Neuron (in vitro differentiated cells): ENCODE data around the gene CDC20.

Source experiments
- H2AFZ ChIP-seq: one replicate; pipeline ENCODE4 v1.6.1; 2013; ENCODE audit warnings: low read depth, mild to moderate bottlenecking, inconsistent platforms, low read length, moderate library complexity
- H3K27me3 ChIP-seq: one replicate; pipeline ENCODE4 v1.6.1; 2013; ENCODE audit warnings: low read length; ENCODE audit not compliant: insufficient read depth
- H3K36me3 ChIP-seq: one replicate; pipeline ENCODE4 v1.6.1; 2013; ENCODE audit warnings: low read length; ENCODE audit not compliant: insufficient read depth
- H3K4me1 ChIP-seq: one replicate; pipeline ENCODE4 v1.6.1; 2013; ENCODE audit warnings: low read length; ENCODE audit not compliant: insufficient read depth
- H3K4me3 ChIP-seq: 2 replicates; pipeline ENCODE4 v1.5.1; 2013; ENCODE audit warnings: mild to moderate bottlenecking, low read length, moderate library complexity
- H3K9me3 ChIP-seq: one replicate; pipeline ENCODE4 v1.6.1; 2013; ENCODE audit warnings: low read length

CDC20 gene

GRCh38 chr1:43410571-43410970 is 51.8 kb downstream of the CDC20 start:
- no peaks in the 10 kb centered on the region for H3K27me3 ChIP-seq
- no peak overlapping the region for H3K4me3 ChIP-seq
- no peaks in the 10 kb centered on the region for H3K4me1 ChIP-seq
- H3K36me3 ChIP-seq, result peaks cover 35% of the 10 kb centered on the region
- no peak overlapping the region for H2AFZ ChIP-seq
- no peaks in the 10 kb centered on the region for H3K9me3 ChIP-seq
